IPS-15b (cell line): ENCODE data around the gene CTNNBIP1.
A peak's percentile ranks its signal among the peaks of the same experiment; 100 is the strongest.

Experiments used
- H3K27me3 ChIP-seq: one replicate; pipeline ENCODE4 v1.6.1; 2013; ENCODE audit warnings: low read length; ENCODE audit not compliant: control insufficient read depth, insufficient read depth
- H3K36me3 ChIP-seq: one replicate; pipeline ENCODE4 v1.6.1; 2013; ENCODE audit warnings: low read length; ENCODE audit not compliant: control insufficient read depth, insufficient read depth
- H3K4me1 ChIP-seq: one replicate; pipeline ENCODE4 v1.6.1; 2013; ENCODE audit warnings: mild to moderate bottlenecking, low read length; ENCODE audit not compliant: control insufficient read depth, insufficient read depth
- H3K4me3 ChIP-seq: one replicate; pipeline ENCODE4 v1.5.1; 2013; ENCODE audit warnings: low read depth, low read length
- H3K9ac ChIP-seq: one replicate; pipeline ENCODE4 v1.6.1; 2013; ENCODE audit warnings: low read depth, mild to moderate bottlenecking, low read length
- H3K9me3 ChIP-seq: one replicate; pipeline ENCODE4 v1.6.1; 2013; ENCODE audit warnings: mild to moderate bottlenecking, low read length; ENCODE audit not compliant: control insufficient read depth, insufficient read depth

The CTNNBIP1 gene

DNA sequence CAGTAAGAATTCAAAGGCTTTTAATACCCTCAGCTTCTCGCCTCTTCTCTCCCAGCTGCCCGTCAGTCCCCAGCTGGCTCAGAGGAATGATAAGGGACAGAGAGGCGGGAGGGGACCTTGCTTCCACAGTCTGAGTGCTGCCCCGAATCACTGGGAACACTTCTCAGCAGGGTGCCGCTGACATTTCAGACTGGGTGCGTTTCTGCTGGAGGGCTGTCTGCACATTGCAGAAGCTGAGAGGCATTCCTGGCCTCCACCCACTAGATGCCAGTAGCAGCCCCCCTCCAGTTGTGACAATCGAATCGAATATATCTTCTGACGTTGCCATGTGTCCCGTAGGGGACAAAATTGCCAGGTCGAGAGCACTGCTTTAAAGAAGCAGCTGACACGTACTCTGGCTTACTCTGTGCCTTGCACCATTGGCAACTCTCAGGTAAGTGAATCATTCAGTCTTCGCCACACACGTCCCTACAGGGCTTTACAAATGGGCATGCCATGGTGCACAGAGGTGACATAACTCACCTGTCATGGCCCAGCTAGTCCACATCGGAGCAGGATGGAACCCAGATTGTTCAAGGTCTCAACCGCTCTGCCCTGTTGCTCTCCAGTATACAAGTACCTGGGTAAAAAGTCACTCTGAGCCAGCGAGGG is 23.9 kb downstream of the CTNNBIP1 start:
- H3K4me3 ChIP-seq: no peak overlapping the region

DNA sequence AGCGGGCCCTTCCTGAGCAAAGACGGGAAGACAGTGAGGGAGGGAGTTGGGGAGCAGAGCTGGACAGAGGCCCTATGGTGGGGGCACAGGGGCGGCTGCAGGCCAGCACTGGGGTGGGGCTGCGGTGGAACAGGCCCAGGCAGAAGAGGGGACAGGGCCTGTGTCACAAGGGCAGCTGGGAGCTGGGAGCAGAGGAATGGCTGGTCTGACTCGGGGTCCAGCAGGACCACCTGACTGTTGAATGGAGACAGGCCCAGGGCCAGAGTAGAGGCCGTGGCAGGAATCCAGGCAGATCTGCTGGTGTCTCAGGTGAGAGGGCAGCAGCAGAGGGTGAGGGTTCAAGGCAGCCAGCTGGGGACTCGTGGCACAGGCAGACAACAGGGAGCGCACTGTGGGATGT is 25.3 kb downstream of the CTNNBIP1 start:
- Histone ChIP-seq H3K4me3 (no peak overlapping the region), H3K4me1 (peaks cover 5% of the 10 kb centered on the region), H3K36me3 (no peaks in the 10 kb centered on the region), H3K27me3 (no peaks in the 10 kb centered on the region), H3K9ac (no peak overlapping the region), H3K9me3 (no peaks in the 10 kb centered on the region)

More for the DNA sequence above, 23.9 kb downstream of the CTNNBIP1 start:
- Histone ChIP-seq H3K4me1 (peaks cover 15% of the 10 kb centered on the region), H3K9ac (no peak overlapping the region), H3K36me3 (no peaks in the 10 kb centered on the region), H3K27me3 (no peaks in the 10 kb centered on the region), H3K9me3 (no peaks in the 10 kb centered on the region)

DNA sequence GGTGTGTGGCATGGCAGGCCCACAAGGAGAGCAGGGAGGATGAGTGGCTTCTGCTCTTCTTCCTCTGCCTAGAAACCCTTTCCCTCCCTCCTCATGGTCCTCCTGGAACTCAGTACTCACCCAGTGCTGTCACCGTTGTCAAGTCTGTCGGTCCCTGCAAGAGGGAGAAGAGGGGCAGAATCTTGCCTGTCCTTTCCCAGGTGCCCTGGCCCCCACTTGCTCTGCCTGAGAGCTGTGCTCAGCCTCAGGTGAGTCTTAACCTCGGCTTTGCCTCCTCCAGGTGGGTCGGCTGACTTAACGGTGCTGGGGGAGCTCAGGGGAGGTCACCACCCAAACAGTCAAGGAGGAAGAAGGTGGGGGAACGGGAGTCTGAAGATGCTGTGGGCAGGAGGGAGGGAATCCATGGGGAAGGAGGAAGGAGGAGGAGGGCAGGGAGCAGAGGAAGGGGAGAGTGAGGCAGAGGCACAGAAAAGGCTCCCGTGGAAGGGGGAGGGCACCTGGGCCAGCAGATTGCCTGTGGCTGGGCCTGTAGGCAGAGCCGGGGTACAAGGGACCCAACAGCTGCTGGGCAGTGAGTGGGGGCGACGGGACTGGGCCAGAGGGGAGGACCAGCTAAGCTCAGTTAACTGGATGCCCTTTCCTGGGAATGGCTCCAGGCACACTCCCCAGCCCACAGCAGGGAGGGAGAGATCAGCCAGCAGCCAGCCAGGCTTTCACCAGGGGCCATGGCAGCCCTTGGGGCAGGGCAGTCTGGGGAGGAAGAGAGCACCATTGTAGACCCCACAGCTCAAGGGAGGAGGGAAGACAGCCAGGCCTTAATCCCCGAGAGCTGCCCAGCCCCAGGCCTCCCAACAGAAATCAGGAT is 26.3 kb downstream of the CTNNBIP1 start:
- Histone ChIP-seq H3K27me3 (no peaks in the 10 kb centered on the region), H3K4me3 (no peak overlapping the region), H3K9ac (peak overlapping the region; percentile 47), H3K36me3 (no peaks in the 10 kb centered on the region), H3K4me1 (peaks cover 2% of the 10 kb centered on the region), H3K9me3 (no peaks in the 10 kb centered on the region)

DNA sequence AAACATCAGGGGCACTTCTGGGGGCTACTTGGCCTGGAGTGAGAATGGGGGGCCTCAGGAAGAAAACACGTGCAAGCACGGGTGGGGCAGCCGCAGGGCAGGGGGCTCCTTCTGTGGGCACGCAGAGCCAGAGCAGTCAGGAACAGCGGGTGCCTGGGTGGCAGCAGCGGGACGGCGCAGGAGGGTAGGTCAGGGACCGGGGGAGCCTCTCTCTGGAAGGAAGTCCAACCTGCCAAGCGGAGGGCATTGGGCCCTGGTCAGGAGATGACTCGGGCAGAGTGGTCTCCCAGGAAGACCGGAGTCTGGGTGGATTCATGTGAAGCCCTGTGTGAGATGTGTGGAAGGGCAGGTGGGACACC is 27.1 kb downstream of the CTNNBIP1 start:
- Histone ChIP-seq H3K9ac (no peak overlapping the region), H3K4me1 (peaks cover 2% of the 10 kb centered on the region), H3K36me3 (no peaks in the 10 kb centered on the region), H3K9me3 (no peaks in the 10 kb centered on the region), H3K27me3 (no peaks in the 10 kb centered on the region), H3K4me3 (no peak overlapping the region)

DNA sequence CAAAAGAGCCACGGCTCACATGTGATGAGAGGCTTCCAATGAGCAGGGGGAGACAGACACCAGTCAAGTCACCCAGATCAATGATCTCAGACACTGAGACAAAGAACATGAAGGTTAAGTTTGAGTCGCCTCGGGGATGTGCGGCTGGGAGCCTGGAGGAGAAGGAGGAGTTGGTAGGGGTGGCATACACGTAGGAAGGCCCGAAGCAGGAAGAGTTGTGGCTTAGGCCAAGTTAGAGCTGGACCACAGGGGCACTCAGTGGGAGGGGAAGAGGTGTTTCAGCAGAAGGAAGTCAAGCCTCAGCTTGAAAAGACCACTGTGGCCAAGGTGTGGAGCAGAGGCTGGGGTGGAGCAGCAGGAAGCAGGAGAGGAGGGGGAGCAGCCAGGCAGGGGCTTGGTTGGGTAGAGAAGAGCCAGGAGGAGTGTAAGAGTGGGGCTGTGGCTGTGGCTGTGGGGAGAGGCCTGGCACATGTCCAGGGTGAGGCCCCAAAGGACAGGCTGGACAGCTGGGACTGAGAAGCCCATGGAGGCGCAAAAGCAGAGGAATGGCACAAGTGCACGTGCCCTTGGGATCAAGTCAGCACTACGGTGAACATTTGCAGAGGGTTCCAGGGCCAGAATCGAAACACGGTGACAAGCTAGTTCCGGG is 27.6 kb downstream of the CTNNBIP1 start:
- no peaks in the 10 kb centered on the region for H3K27me3 ChIP-seq
- no peak overlapping the region for H3K9ac ChIP-seq
- H3K4me1 ChIP-seq: peaks cover 2% of the 10 kb centered on the region
- H3K36me3 ChIP-seq: no peaks in the 10 kb centered on the region
- no peak overlapping the region for H3K4me3 ChIP-seq
- no peaks in the 10 kb centered on the region for H3K9me3 ChIP-seq

DNA sequence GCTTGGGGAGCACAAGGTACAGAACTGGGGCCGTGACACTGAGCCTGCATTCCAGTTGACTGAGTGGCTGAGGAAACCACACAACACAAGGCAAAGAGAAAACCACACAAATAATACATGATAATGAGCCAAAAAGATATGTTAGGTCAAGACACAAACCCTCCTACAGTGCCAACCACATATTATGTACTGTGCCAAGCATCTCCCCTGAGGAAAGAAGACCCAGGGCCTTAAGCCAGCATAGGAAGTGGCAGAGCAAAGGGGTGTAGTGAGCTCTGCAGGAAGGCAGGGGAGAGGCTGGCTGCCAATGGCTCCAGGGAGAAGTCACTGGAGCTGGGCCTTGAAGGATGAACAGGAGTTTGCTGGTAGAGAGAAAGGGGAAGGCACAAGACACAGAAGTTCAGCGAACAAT is 28.2 kb downstream of the CTNNBIP1 start:
- Histone ChIP-seq H3K9ac (no peak overlapping the region), H3K4me3 (no peak overlapping the region), H3K4me1 (peaks cover under 1% of the 10 kb centered on the region), H3K36me3 (no peaks in the 10 kb centered on the region), H3K27me3 (no peaks in the 10 kb centered on the region), H3K9me3 (no peaks in the 10 kb centered on the region)

DNA sequence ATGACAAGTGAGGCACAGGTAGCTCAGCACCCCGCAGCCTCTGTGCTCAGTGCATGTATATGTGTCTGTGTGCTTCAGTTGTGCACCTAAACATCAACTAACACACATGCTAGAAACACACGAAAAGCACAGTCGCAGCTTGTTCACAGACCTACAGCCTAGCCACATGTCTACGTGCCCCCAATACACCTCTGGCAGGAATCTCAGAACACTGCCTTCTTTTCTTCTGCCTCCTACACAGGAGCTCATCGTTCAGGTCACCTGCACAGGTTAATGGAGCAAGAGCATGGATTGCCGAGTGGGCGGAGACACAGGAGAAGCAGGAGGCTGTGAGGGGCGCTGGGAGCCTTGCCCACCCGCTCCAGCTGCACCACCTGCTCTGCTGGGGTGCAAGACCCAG is 31.7 kb downstream of the CTNNBIP1 start:
- Histone ChIP-seq H3K4me3 (no peak overlapping the region), H3K9ac (no peak overlapping the region), H3K9me3 (no peaks in the 10 kb centered on the region), H3K4me1 (peaks cover 3% of the 10 kb centered on the region), H3K27me3 (no peaks in the 10 kb centered on the region), H3K36me3 (no peaks in the 10 kb centered on the region)

DNA sequence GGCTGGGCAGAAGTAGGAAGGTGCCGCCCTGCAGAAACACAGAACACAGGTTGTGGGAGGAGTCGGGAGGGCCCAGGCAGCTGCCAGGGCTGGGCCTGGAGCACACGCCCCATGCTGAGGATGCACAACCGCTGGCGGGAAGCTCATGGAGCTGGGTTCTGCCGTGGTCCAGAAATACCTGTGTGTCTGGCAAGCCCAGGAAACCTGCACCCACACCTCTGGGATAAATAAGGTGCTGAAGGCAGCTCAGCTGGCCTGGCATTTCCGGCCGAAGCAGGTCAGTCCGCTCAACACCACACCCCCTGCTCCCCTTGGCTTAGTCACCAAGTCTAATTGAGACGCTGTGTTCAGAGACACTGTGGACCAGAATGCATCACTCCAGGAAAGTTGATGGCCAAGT is 32.1 kb downstream of the CTNNBIP1 start:
- no peaks in the 10 kb centered on the region for H3K36me3 ChIP-seq
- H3K9ac ChIP-seq: no peak overlapping the region
- H3K9me3 ChIP-seq: no peaks in the 10 kb centered on the region

DNA sequence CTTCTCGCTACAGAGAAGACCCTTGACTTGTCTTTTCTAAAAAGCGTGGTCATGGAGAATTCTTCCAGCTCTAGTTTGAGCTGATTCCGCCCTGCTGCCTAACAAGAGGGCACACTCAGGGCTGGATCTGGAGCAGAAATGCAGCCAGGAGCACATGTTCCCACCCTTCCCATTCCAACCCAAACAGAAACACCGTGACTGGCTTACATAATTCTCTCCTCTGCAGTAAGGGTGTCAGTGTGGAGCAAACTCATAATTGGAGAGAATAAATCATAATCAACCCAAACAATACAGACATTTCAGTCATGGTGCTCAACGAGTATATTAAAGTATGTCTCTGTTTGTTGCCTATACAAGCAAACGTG is 34.5 kb downstream of the CTNNBIP1 start:
- Histone ChIP-seq H3K4me1 (peaks cover 5% of the 10 kb centered on the region), H3K36me3 (peaks cover 2% of the 10 kb centered on the region), H3K27me3 (no peaks in the 10 kb centered on the region), H3K4me3 (peak overlapping the region; percentile 48), H3K9ac (no peak overlapping the region), H3K9me3 (no peaks in the 10 kb centered on the region)

More for the DNA sequence above, 32.1 kb downstream of the CTNNBIP1 start:
- no peak overlapping the region for H3K4me3 ChIP-seq
- no peaks in the 10 kb centered on the region for H3K27me3 ChIP-seq
- peaks cover 3% of the 10 kb centered on the region for H3K4me1 ChIP-seq

DNA sequence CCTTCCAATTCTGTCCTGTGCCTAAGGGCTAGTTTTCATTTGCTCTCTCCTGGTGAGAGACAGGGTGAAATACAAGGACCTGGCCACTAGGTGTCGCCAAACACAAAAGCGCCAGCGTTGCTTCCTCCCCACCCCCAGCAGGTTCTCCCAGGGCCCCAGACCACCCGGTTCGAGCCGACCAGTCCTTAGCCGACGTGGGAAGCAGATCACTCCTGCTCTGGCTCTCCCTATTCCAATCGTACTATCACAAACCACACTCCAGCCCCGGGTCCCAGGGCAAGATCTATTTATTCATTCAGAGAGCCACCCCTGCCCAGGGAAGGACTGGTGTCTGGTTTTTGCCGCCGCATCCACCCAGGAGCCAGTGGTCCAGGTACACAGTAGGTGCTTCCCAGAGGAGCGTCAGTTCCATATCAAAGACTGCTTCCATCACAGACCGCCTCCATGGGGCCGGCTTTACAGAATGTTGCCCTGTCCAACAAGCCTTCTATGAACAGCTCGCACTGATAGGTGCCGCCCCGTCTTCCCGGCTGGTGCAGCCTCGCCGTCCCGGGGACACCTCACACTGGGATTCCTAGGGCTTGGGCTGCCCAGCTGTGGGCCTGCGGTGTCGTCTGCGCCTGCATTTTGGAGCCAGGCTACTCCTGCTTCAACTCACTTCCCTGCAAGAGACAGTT is 35.0 kb downstream of the CTNNBIP1 start:
- Histone ChIP-seq H3K4me1 (peaks cover 5% of the 10 kb centered on the region), H3K36me3 (peaks cover 6% of the 10 kb centered on the region), H3K9ac (peak overlapping the region; percentile 50), H3K9me3 (no peaks in the 10 kb centered on the region), H3K27me3 (no peaks in the 10 kb centered on the region), H3K4me3 (peak overlapping the region; percentile 48)

DNA sequence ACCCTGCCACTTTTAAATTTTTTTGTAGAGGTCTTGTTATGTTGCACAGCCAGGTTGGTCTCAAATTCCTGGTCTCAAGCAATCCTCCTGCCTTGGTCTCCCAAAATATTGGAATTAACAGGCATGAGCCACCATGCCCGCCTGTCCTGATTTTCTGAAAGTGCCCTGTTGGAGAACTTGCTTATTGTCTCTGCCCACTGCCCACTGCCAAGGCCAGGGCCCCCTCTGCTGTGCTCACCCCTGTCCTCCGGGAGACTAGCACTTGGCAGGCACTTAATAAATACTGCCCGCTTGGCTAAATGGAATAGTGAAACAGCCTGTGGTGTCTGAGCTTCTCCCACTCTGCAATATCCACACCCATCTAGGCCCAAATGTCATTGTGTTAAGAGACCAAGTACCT is 35.7 kb downstream of the CTNNBIP1 start:
- Histone ChIP-seq H3K4me1 (peaks cover 5% of the 10 kb centered on the region), H3K4me3 (no peak overlapping the region), H3K27me3 (no peaks in the 10 kb centered on the region), H3K9me3 (no peaks in the 10 kb centered on the region), H3K36me3 (peaks cover 6% of the 10 kb centered on the region), H3K9ac (no peak overlapping the region)
